Heart left ventricle (tissue), 13 donors: ENCODE measurements around the gene ASCL2.

ENCODE experiments used
- POLR2A ChIP-seq, 2 donors: fragments of 450-650 bp; IDR thresholded peaks; one replicate each; pipeline ENCODE4 v1.6.1; 2017; ENCODE audit warnings: antibody characterized with exemption in 2 of 2, mild to moderate bottlenecking in 2 of 2, moderate library complexity in 2 of 2
- TF ChIP-seq, protein P1 (sequence below), 12 donors: fragments of 200-600 bp; sonication (generic) in 4 of 12; IDR thresholded peaks; one replicate each; pipeline versions ENCODE4 v1.5.0 to v1.8.0; 2018 to 2022; ENCODE audit warnings: antibody characterized with exemption in 12 of 12, mild to moderate bottlenecking in 5 of 12
- donor health status: ischemic (EF 13 %, LVEDD 7.1; RV severe dilation, severe dysfunction).
- donor health status: DM: no; HTN: yes; CAD: no.
- donor health status: DM: no; HTN: no; CAD: no.
- donor health status: ischemic (EF 25% LVEDD 6.9; RV normal size, moderate dysfunction).
- donor health status: ischemic (EF 25% LVEDD 5.7; RV mildly dilated, moderate dysfunction).
- donor health status: ischemic (EF 35%, LVEDD 5.7; RV mildly dilated, moderate dysfunction).
- donor health status: nonischemic (EF 11% LVEDD 7.7; RV severe dilation, severe dysfunction).
- donor health status: DM: yes; HTN: yes; CAD: no.
- donor health status: PGD.
- donor health status: ischemic (EF 29% LVEDD 5.4; RV normal size, mild dysfunction).
- donor health status: nonischemic (EF 23%, LVEDD 6.1; RV moderate dilation, normal function).

DNA sequence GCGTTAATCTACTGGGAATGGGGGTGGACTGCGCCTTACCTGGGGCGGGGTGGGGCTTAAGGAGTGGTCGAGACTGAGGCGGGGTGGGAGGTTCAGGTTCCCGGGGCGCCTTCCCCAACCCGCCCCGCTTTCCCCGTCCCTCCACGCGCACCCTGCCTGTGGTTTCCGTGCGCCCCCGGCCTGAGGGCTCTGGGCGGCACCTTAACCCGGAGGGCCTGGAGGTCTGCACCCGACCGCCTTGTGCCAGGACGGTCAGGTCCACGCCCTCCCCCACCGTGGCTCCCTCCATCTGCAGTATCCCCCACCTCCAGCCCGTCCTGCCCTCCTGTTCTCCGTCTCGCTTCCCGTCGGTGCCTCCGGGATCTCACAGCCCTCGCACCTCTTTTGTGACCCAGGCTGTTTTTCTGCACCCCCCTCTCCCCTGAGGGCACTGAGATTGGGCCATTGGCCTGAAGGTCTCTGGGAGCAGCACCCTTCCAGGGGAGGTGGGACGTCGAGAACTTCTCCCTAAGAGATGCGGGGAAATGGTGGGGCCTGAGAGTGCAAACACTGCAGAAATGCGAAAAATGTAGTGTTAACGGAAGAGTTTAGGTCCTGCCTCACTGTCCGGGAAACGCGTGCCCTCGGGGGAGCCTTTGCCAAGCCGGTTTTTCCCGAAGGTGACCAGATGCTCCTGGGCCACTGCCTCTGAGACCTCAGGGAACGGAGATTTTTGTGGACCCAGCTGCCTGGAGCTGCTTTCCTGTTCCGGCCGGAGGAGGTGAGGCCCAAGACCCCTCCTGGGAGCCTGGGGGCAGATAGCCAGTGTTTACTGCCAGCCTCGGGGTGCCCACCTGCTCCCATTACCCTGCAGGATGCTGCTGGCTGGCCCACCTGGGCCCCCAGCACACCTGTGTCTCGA, 1.2 kb upstream of the ASCL2 start:
- TF ChIP-seq, protein P1, sequence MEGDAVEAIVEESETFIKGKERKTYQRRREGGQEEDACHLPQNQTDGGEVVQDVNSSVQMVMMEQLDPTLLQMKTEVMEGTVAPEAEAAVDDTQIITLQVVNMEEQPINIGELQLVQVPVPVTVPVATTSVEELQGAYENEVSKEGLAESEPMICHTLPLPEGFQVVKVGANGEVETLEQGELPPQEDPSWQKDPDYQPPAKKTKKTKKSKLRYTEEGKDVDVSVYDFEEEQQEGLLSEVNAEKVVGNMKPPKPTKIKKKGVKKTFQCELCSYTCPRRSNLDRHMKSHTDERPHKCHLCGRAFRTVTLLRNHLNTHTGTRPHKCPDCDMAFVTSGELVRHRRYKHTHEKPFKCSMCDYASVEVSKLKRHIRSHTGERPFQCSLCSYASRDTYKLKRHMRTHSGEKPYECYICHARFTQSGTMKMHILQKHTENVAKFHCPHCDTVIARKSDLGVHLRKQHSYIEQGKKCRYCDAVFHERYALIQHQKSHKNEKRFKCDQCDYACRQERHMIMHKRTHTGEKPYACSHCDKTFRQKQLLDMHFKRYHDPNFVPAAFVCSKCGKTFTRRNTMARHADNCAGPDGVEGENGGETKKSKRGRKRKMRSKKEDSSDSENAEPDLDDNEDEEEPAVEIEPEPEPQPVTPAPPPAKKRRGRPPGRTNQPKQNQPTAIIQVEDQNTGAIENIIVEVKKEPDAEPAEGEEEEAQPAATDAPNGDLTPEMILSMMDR (IDR thresholded peaks at IDR 0.05) = no peak
- no peak for TF ChIP-seq POLR2A (IDR thresholded peaks at IDR 0.05)
